ENCODE data around the gene ACOT6.
A peak's percentile ranks its signal among the peaks of the same experiment; 100 is the strongest.
"Not testable (repeated sequence)": the region's sequence is repeated elsewhere in the genome, so short reads cannot be mapped to it uniquely, and the experiment has no call there.

The ACOT6 gene, protein sequence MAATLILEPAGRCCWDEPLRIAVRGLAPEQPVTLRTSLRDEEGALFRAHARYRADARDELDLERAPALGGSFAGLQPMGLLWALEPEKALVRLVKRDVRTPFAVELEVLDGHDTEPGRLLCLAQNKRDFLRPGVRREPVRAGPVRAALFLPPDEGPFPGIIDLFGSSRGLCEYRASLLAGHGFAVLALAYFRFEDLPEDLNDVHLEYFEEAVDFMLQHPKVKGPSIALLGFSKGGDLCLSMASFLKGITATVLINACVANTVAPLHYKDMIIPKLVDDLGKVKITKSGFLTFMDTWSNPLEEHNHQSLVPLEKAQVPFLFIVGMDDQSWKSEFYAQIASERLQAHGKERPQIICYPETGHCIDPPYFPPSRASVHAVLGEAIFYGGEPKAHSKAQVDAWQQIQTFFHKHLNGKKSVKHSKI

DNA sequence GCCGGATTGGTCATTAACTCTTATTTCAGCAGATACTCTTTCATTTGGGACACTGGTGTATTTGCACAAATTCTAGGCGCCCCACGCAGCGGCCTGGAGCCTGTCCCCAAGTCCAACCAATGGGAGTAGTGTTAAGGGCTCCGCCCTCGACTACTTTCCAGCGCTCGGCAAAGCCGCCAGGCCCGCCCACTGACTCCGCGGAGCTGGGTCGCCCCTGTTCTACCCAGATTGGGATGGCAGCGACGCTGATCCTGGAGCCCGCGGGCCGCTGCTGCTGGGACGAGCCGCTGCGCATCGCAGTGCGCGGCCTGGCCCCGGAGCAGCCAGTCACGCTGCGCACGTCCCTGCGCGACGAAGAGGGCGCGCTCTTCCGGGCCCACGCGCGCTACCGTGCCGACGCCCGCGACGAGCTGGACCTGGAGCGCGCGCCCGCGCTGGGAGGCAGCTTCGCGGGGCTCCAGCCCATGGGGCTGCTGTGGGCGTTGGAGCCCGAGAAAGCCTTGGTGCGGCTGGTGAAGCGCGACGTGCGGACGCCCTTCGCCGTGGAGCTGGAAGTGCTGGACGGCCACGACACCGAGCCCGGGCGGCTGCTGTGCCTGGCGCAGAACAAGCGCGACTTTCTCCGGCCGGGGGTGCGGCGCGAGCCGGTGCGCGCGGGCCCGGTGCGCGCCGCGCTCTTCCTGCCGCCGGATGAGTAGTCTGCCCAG, at the start of gene ACOT6:
TSS of gene ACOT6 (plus strand) at position 179 of the 707 bp plus-strand sequence. CDS start at position 234, 55 bp downstream.
- no peaks in the 10 kb centered on the region for H3K27me3 ChIP-seq (ENCODE audit: insufficient read depth, low read depth)
- H3K27ac ChIP-seq, result no peak within 1 kb of the TSS
- no peak within 1 kb of the TSS for H3K9ac ChIP-seq
- no peak within 1 kb of the TSS for H3K4me3 ChIP-seq (IDR thresholded peaks at IDR 0.05; ENCODE audit: insufficient read depth, low read depth, low read length)
- no peaks in the 10 kb centered on the region for H3K4me1 ChIP-seq (ENCODE audit: low read depth, poor library complexity, severe bottlenecking)
- H3K36me3 ChIP-seq (ENCODE audit: insufficient read depth), result no peaks in the 10 kb centered on the region
- no peaks in the 10 kb centered on the region for H4K20me1 ChIP-seq (ENCODE audit: insufficient read depth)
- H3K4me2 ChIP-seq, result no peak within 1 kb of the TSS
- no peaks in the 10 kb centered on the region for H3K79me2 ChIP-seq (ENCODE audit: insufficient read depth, low read depth)
- TF ChIP-seq CTCF (conservative IDR thresholded peaks at IDR 0.05; ENCODE audit: low read depth, low read length), result no peak
- peak within 1 kb of the TSS; percentile 49; the same call in 1 of the 2 replicates for H2AFZ ChIP-seq (ENCODE audit: low read depth)

DNA sequence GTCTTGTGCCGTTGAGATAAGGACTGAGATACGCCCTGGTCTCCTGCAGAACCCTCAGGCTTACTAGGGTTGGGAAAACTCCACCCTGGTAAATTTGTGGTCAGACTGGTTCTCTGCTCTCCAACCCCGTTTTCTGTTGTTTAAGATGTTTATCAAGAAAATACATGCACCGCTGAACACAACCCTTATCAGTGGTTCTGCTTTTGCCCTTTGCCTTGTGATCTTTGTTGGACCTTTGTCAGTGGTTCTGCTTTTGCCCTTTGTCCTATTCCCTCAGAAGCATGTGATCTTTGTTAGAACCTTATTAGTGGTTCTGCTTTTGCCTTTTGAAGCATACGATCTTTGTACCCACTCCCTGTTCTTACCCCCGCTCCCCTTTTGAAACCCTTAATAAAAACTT, 49.6 kb upstream of the ACOT6 start:
- not testable (repeated sequence) for H3K4me3 ChIP-seq (IDR thresholded peaks at IDR 0.05; ENCODE audit: insufficient read depth, low read depth, low read length); H3K36me3 ChIP-seq (ENCODE audit: insufficient read depth); H3K27ac ChIP-seq; H3K9ac ChIP-seq; H4K20me1 ChIP-seq (ENCODE audit: insufficient read depth); H3K79me2 ChIP-seq (ENCODE audit: insufficient read depth, low read depth); H3K4me1 ChIP-seq (ENCODE audit: low read depth, poor library complexity, severe bottlenecking); H2AFZ ChIP-seq (ENCODE audit: low read depth); H3K27me3 ChIP-seq (ENCODE audit: insufficient read depth, low read depth); H3K4me2 ChIP-seq

DNA sequence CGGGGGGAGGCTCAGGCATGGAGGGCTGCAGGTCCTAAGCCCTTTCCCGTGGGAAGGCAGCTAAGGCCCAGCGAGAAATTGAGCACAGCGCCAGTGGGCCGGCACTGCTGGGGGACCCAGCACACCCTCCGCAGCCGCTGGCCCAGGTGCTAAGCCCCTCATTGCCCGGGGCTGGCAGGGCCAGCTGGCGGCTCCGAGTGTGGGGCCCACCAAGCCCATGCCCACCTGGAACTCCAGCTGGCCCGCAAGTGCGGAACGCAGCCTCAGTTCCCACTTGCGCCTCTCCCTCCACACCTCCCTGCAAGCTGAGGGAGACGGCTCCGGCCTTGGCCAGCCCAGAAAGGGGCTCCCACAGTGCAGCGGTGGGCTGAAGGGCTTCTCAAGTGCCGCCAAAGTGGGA, 45.9 kb upstream of the ACOT6 start:
- H2AFZ ChIP-seq (ENCODE audit: low read depth); H3K9ac ChIP-seq; H3K27ac ChIP-seq; H3K79me2 ChIP-seq (ENCODE audit: insufficient read depth, low read depth); H3K27me3 ChIP-seq (ENCODE audit: insufficient read depth, low read depth); H3K4me3 ChIP-seq (IDR thresholded peaks at IDR 0.05; ENCODE audit: insufficient read depth, low read depth, low read length); H3K4me2 ChIP-seq; H4K20me1 ChIP-seq (ENCODE audit: insufficient read depth); H3K4me1 ChIP-seq (ENCODE audit: low read depth, poor library complexity, severe bottlenecking); H3K36me3 ChIP-seq (ENCODE audit: insufficient read depth): not testable (repeated sequence)

DNA sequence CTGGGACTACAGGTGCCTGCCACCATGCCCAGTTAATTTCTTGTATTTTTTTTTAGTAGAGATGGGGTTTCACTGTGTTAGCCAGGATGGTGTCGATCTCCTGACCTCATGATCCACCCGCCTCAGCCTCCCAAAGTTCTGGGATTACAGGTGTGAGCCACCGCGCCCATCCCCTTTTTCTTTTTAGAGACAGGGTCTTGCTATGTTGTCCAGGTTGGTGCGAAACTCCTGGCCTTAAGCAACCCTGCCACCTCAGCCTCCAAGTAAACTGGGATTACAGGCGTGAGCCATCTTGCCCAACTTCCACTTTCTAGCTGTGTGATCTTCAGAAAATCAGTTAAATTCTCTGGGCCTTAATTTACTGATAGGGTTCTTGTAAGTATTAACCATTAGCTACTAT, 45.4 kb upstream of the ACOT6 start:
- H3K9ac ChIP-seq; H3K27me3 ChIP-seq (ENCODE audit: insufficient read depth, low read depth); H3K36me3 ChIP-seq (ENCODE audit: insufficient read depth); H3K4me2 ChIP-seq; H3K79me2 ChIP-seq (ENCODE audit: insufficient read depth, low read depth); H2AFZ ChIP-seq (ENCODE audit: low read depth); H4K20me1 ChIP-seq (ENCODE audit: insufficient read depth); H3K27ac ChIP-seq; H3K4me3 ChIP-seq (IDR thresholded peaks at IDR 0.05; ENCODE audit: insufficient read depth, low read depth, low read length); H3K4me1 ChIP-seq (ENCODE audit: low read depth, poor library complexity, severe bottlenecking): not testable (repeated sequence)

GRCh38 chr14:73567358-73567757, 45.0 kb upstream of the ACOT6 start:
- H3K9ac ChIP-seq, result no peak overlapping the region
- H2AFZ ChIP-seq (ENCODE audit: low read depth), result no peak overlapping the region
- H3K36me3 ChIP-seq (ENCODE audit: insufficient read depth), result no peaks in the 10 kb centered on the region
- H4K20me1 ChIP-seq (ENCODE audit: insufficient read depth), result no peaks in the 10 kb centered on the region
- no peak overlapping the region for H3K4me3 ChIP-seq (IDR thresholded peaks at IDR 0.05; ENCODE audit: insufficient read depth, low read depth, low read length)
- no peak overlapping the region for H3K27ac ChIP-seq
- H3K27me3 ChIP-seq (ENCODE audit: insufficient read depth, low read depth), result no peaks in the 10 kb centered on the region
- no peak for TF ChIP-seq CTCF (conservative IDR thresholded peaks at IDR 0.05; ENCODE audit: low read depth, low read length)
- H3K4me1 ChIP-seq (ENCODE audit: low read depth, poor library complexity, severe bottlenecking), result no peaks in the 10 kb centered on the region
- H3K4me2 ChIP-seq, result no peak overlapping the region
- no peaks in the 10 kb centered on the region for H3K79me2 ChIP-seq (ENCODE audit: insufficient read depth, low read depth)
